Dedifferentiated amniotic fluid mesenchymal stem cell (primary cell): ENCODE measurements around the gene ZNF678.

Source experiments
- DNase-seq: peaks from one replicate; pipeline ENCODE4 v3.0.0-alpha.2; 2016; ENCODE audit errors: extremely low spot score

The ZNF678 gene

GRCh38 chr1:227718932-227719331, 155.6 kb downstream of the ZNF678 start:
- DNase-seq = no peak

- DNase-seq = no peak
Observed at GRCh38 chr1:227723474-227723873, 160.1 kb downstream of the ZNF678 start.

- DNase-seq = no peak
Observed at GRCh38 chr1:227725046-227725445, 161.7 kb downstream of the ZNF678 start.

GRCh38 chr1:227726318-227726717, 163.0 kb downstream of the ZNF678 start:
- no peak for DNase-seq
